K562 (cell line): ENCODE measurements around the gene SLC7A4. TPM values are rescaled to one million over a fixed set of nuclear protein-coding genes. Genes with fewer than 3 reads are reported as not detected.

Experiments
- BMI1 ChIP-seq: fragments of 150-350 bp; IDR thresholded peaks from 2 replicates; pipeline ENCODE4 v1.6.1; 2014; ENCODE audit warnings: low read length
- E4F1 ChIP-seq: fragments of 250-450 bp; sonication (Bioruptor Pico); IDR thresholded peaks from 2 replicates; pipeline ENCODE4 v1.5.0; 2021; ENCODE audit warnings: mild to moderate bottlenecking, borderline replicate concordance
- ELF1 ChIP-seq: fragments of 200-800 bp; sonication (Bioruptor generic); IDR thresholded peaks from 2 replicates; pipeline ENCODE4 v1.6.1; 2016; ENCODE audit warnings: missing genetic modification characterization, missing compliant biosample characterization
- EP400 ChIP-seq: fragments of 450-650 bp; IDR thresholded peaks from 2 replicates; pipeline ENCODE4 v1.6.1; 2017; ENCODE audit warnings: antibody characterized with exemption, mild to moderate bottlenecking, moderate library complexity
- FOXJ2 ChIP-seq: fragments of 200-800 bp; sonication (Bioruptor generic); IDR thresholded peaks from 2 replicates; pipeline ENCODE4 v1.6.1; 2016; ENCODE audit warnings: missing genetic modification characterization, missing compliant biosample characterization
- MBD2 ChIP-seq: sonication (generic); IDR thresholded peaks from 2 replicates; pipeline ENCODE4 v1.6.1; 2016; ENCODE audit warnings: low read depth, borderline replicate concordance
- MTA3 ChIP-seq: fragments of 450-650 bp; formaldehyde crosslinking; IDR thresholded peaks from 2 replicates; pipeline ENCODE4 v1.6.1; 2017; ENCODE audit warnings: mild to moderate bottlenecking, borderline replicate concordance
- NUFIP1 ChIP-seq: fragments of 450-650 bp; IDR thresholded peaks from 2 replicates; pipeline ENCODE4 v1.6.1; 2018; ENCODE audit not compliant: partially characterized antibody
- PHB ChIP-seq: fragments of 250-450 bp; sonication (Bioruptor Pico); IDR thresholded peaks from 2 replicates; pipeline ENCODE4 v1.5.0; 2021
- SMARCE1 ChIP-seq: fragments of 450-650 bp; IDR thresholded peaks from 2 replicates; pipeline ENCODE4 v1.7.1; 2016; ENCODE audit warnings: mild to moderate bottlenecking
- SRSF9 ChIP-seq: fragments of 200-400 bp; formaldehyde crosslinking; IDR thresholded peaks from 2 replicates; pipeline ENCODE4 v1.6.1; 2017; ENCODE audit warnings: low read depth, low read length, borderline replicate concordance
- TAL1 ChIP-seq: fragments of 450-650 bp; IDR thresholded peaks from 2 replicates; pipeline ENCODE4 v1.6.1; 2016; ENCODE audit warnings: mild to moderate bottlenecking
- TBP ChIP-seq: optimal IDR thresholded peaks from 2 replicates; pipeline ENCODE3; 2011; ENCODE audit warnings: low read depth, low read length, improper control_type of control experiment
- ZFP91 ChIP-seq: sonication (generic); formaldehyde crosslinking; IDR thresholded peaks from 2 replicates; pipeline ENCODE4 v1.8.0; 2022; ENCODE audit warnings: mild to moderate bottlenecking, missing genetic modification reagents
- ZNF124 ChIP-seq: sonication (generic); formaldehyde crosslinking; IDR thresholded peaks from 2 replicates; pipeline ENCODE4 v1.8.1; 2022; ENCODE audit warnings: missing genetic modification reagents
- ZNF143 ChIP-seq: sonication (generic); formaldehyde crosslinking; IDR thresholded peaks from 2 replicates; pipeline ENCODE4 v1.9.0; 2022; ENCODE audit warnings: mild to moderate bottlenecking, missing genetic modification reagents
- ZNF165 ChIP-seq: fragments of 250-450 bp; sonication (Bioruptor Pico); IDR thresholded peaks from 2 replicates; pipeline ENCODE4 v1.4.0; 2020; ENCODE audit warnings: borderline replicate concordance
- ZNF280B ChIP-seq: fragments of 250-450 bp; sonication (Bioruptor Pico); IDR thresholded peaks from 2 replicates; pipeline ENCODE4 v1.5.1; 2021; ENCODE audit warnings: mild to moderate bottlenecking
- ZNF324 ChIP-seq: fragments of 250-450 bp; sonication (Bioruptor Pico); IDR thresholded peaks from 2 replicates; pipeline ENCODE4 v1.4.0; 2020; ENCODE audit warnings: mild to moderate bottlenecking
- ZNF354B ChIP-seq: fragments of 250-450 bp; sonication (Bioruptor Pico); IDR thresholded peaks from 2 replicates; pipeline ENCODE4 v1.4.0; 2020
- ZNF398 ChIP-seq: fragments of 250-450 bp; sonication (Bioruptor Pico); IDR thresholded peaks from 2 replicates; pipeline ENCODE4 v1.8.0; 2021; ENCODE audit warnings: moderate library complexity, mild to moderate bottlenecking, inconsistent platforms
- ZNF589 ChIP-seq: fragments of 200-800 bp; sonication (Bioruptor generic); IDR thresholded peaks from 2 replicates; pipeline ENCODE4 v1.6.1; 2016; ENCODE audit warnings: low read depth, missing genetic modification characterization, missing compliant biosample characterization
- ZNF77 ChIP-seq: fragments of 250-450 bp; sonication (Bioruptor Pico); IDR thresholded peaks from 2 replicates; pipeline ENCODE4 v1.5.0; 2020
- polyA plus RNA-seq, 8 experiments: library from polyadenylated mRNA; depleted of rRNA in 4 of 8; stranded (reverse) in 5 of 8; unstranded in 3 of 8; fragments of >200 nt; fragmentation: Nextera tagmentation in 2 of 8; fragmentation: Illumina TruSeq in 1 of 8; extraction: Ambion mirVana in 2 of 8; extraction: Trizol in 1 of 8; gene quantifications; 2 replicates each; pipeline versions ENCODE4 v1.2.1 to v1.2.3, GENCODE V29; 2011 to 2014; ENCODE audit warnings: inconsistent platforms in 1 of 8, missing spikeins in 1 of 8
- total RNA-seq, 7 experiments: library from RNA; depleted of rRNA in 6 of 7; stranded (reverse); fragments of >200 nt in 6 of 7; fragmentation: Illumina TruSeq in 2 of 7; extraction: Trizol in 2 of 7; gene quantifications; 2 replicates each; pipeline versions ENCODE4 v1.2.1 to v1.2.3, GENCODE V29; 2011 to 2021; ENCODE audit warnings: low replicate concordance in 1 of 7
- TF ChIP-seq, protein P1 (sequence below): fragments of 250-450 bp; sonication (Bioruptor Pico); IDR thresholded peaks from 2 replicates; pipeline ENCODE4 v1.6.1; 2021; ENCODE audit warnings: mild to moderate bottlenecking

Gene SLC7A4
- total and polyA plus RNA-seq, 9 of the 15 experiments (the other 6 are each of a cell fraction or from before 2014, with no cell fraction given), result not detected

DNA sequence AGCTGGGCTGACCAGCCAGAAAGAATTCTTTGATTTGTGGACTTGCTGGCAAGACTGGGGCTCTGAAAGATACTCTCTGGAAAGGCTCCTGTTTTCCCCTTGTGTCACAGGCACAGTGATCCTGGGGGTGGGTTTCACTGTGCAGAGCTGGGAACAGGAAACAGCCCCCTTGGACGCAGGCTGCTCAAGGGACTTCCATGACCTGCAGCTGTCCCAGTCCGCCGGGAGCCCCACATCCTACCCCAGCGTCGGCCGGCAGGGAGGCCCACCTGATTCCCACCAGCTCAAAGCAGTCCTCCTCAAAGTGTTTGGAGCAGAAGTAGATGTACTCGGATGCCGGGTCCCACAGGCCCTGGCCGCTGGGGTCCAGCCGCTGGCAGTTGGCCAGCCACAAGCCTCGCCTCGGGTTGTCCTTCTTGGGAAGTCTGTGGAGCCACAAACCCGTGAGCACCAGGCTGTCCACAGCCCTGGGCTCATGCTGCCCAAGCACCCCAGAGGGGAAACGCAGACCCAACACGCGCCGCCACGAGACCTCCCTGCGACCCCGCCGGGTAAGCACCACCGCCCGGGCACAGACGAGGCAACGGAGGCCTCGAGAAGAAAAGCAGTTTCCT, 31.3 kb downstream of the SLC7A4 start (continued):
- TF ChIP-seq FOXJ2 (tag), result no peak
- no peak for TF ChIP-seq BMI1
- TF ChIP-seq SRSF9, result no peak
- TF ChIP-seq ELF1, result no peak
- no peak for TF ChIP-seq EP400
- no peak for TF ChIP-seq SMARCE1
- TF ChIP-seq NUFIP1, result no peak
- TF ChIP-seq, protein P1, sequence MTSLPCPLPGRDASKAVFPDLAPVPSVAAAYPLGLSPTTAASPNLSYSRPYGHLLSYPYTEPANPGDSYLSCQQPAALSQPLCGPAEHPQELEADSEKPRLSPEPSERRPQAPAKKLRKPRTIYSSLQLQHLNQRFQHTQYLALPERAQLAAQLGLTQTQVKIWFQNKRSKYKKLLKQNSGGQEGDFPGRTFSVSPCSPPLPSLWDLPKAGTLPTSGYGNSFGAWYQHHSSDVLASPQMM (CRISPR knock-in tag), result no peak
- no peak for TF ChIP-seq TAL1
- no peak for TF ChIP-seq ZFP91 (CRISPR knock-in tag)
- no peak for TF ChIP-seq MTA3
- TF ChIP-seq ZNF589 (CRISPR knock-in tag), result no peak
- peak; percentile 41; the same call in 1 of the 2 replicates for TF ChIP-seq ZNF324
- peak; percentile 5; the same call in 1 of the 2 replicates for TF ChIP-seq ZNF165 (CRISPR knock-in tag)
- no peak; the same call in 1 of the 2 replicates for TF ChIP-seq ZNF354B (CRISPR knock-in tag)
- TF ChIP-seq TBP, result no peak
- TF ChIP-seq MBD2, result no peak
- TF ChIP-seq ZNF124 (CRISPR knock-in tag), result no peak
- no peak for TF ChIP-seq PHB (CRISPR knock-in tag)
- no peak for TF ChIP-seq E4F1 (CRISPR knock-in tag)
- TF ChIP-seq ZNF77 (CRISPR knock-in tag), result no peak
- TF ChIP-seq ZNF398 (CRISPR knock-in tag), result no peak
- no peak for TF ChIP-seq ZNF280B (CRISPR knock-in tag)
- no peak for TF ChIP-seq ZNF143 (CRISPR knock-in tag)
